Measurements from ENCODE around the gene SHISA9.
"Not testable (repeated sequence)": the region's sequence is repeated elsewhere in the genome, so short reads cannot be mapped to it uniquely, and the experiment has no call there.

The SHISA9 gene

DNA sequence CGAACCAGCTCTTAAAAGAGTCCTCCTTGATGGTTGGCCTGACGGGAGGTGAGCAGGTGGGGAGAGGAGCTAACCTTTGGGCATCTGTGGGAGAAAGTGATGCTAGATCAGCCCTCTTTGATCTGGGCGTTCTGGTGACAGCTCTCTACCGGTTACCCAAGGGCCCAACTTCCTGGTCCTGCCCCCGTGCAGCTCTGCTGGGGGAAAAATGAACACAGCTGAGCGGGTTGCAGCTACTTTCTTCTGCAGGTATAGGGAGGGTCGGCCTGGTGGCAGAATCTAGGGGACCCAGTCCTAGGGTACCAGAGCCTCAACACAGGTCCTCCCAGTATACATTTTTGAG lies 2.9 kb downstream of the SHISA9 start:
- TF ChIP-seq, protein P1, sequence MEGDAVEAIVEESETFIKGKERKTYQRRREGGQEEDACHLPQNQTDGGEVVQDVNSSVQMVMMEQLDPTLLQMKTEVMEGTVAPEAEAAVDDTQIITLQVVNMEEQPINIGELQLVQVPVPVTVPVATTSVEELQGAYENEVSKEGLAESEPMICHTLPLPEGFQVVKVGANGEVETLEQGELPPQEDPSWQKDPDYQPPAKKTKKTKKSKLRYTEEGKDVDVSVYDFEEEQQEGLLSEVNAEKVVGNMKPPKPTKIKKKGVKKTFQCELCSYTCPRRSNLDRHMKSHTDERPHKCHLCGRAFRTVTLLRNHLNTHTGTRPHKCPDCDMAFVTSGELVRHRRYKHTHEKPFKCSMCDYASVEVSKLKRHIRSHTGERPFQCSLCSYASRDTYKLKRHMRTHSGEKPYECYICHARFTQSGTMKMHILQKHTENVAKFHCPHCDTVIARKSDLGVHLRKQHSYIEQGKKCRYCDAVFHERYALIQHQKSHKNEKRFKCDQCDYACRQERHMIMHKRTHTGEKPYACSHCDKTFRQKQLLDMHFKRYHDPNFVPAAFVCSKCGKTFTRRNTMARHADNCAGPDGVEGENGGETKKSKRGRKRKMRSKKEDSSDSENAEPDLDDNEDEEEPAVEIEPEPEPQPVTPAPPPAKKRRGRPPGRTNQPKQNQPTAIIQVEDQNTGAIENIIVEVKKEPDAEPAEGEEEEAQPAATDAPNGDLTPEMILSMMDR (IDR thresholded peaks at IDR 0.05; ENCODE audit: extremely low read depth, missing control alignments): no peak
- DNase-seq (ENCODE audit: low spot score): no peak

- DNase-seq (ENCODE audit: low spot score): no peak
- TF ChIP-seq, protein P1 (IDR thresholded peaks at IDR 0.05; ENCODE audit: extremely low read depth, missing control alignments): no peak
Measured at GRCh38 chr16:12906271-12906670, 4.9 kb downstream of the SHISA9 start.

GRCh38 chr16:12906765-12907516 lies 5.5 kb downstream of the SHISA9 start:
- no peak for DNase-seq (ENCODE audit: low spot score)
- TF ChIP-seq, protein P1 (IDR thresholded peaks at IDR 0.05; ENCODE audit: extremely low read depth, missing control alignments): no peak

GRCh38 chr16:12907670-12908233 lies 6.4 kb downstream of the SHISA9 start:
- TF ChIP-seq, protein P1 (IDR thresholded peaks at IDR 0.05; ENCODE audit: extremely low read depth, missing control alignments): peak; percentile 3
- DNase-seq (ENCODE audit: low spot score): no peak

DNA sequence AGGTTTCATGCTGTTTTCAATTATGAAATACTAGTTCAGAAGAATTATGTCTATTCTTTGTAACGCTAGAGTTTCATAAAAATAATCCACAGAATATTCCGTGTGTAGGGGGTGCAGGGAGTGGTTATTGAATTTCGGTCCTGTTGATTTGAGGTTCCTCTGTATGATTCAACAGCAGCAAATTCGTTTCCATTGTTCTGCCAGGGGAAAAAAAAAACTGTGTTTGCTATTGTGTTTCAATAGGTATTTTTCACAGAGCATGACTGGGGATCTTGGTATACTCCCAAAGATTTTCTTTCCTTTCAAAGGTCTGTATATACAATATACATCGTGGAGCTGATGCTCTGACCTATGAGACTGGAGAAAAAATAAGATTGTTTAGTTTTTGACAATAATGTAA lies 15.8 kb downstream of the SHISA9 start:
- no peak for DNase-seq (ENCODE audit: low spot score)
- TF ChIP-seq, protein P1 (IDR thresholded peaks at IDR 0.05; ENCODE audit: extremely low read depth, missing control alignments): no peak

- TF ChIP-seq, protein P1 (IDR thresholded peaks at IDR 0.05; ENCODE audit: extremely low read depth, missing control alignments): no peak
- no peak for DNase-seq (ENCODE audit: low spot score)
Measured at GRCh38 chr16:12917653-12918052, 16.3 kb downstream of the SHISA9 start.

DNA sequence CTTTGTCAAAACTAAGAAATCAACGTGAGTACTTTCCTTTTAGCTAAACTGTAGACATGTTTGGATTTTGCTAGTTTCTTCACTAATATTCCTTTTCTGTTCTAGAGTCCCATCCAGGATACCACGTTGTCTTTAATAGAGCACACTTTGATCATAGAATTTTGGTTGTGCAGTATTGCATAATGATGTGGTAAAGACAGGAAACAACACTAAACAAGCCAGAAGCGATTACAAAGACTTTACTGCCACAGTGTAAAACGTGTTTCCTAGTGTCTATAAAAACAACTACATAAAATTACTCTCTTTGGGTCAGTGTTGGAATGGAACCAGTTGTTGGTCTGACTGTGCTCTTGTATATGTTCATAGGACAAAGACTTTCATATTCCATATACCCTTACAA lies 19.3 kb downstream of the SHISA9 start:
- DNase-seq (ENCODE audit: low spot score): no peak
- TF ChIP-seq, protein P1 (IDR thresholded peaks at IDR 0.05; ENCODE audit: extremely low read depth, missing control alignments): no peak

DNA sequence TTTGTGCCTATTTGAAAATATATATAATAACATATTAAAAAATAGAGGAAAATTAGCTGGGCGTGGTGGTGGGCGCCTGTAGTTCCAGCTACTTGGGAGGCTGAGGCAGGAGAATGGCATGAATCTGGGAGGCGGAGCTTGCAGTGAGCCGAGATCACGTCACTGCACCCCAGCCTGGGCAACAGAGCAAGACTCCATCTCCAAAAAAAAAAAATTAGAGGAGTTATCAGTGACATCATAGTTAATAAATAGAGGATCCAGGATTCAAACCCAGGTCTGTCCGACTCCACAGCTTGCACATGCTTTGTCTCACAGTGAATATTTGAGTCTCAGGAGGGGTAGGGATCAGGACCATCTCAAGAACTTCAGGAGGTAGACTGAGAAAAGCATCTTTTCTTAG lies 22.2 kb downstream of the SHISA9 start:
- DNase-seq (ENCODE audit: low spot score): not testable (repeated sequence)

Measured in GM20000 (cell line).